ENCODE data around the gene SLC22A16.

DNA sequence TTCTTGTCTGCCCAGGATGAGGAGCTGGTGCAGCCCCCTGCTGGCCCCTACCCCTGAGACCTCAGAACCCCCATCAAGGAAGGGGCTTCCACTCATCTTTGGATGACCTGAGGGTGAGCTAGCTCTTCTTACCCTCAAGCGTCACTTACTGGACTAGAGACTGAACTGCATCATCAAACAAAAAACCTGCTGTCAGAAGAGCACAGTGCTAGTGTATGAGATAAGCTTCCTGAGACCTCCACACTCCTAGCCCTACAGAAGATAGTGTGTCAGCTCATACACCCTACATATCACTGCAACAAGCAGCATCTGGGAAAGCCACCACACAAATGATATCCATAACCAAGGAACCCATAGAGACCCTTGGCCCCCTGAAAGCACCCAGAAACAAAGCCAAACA is 15.0 kb downstream of the SLC22A16 start:
- TF ChIP-seq, protein P1, sequence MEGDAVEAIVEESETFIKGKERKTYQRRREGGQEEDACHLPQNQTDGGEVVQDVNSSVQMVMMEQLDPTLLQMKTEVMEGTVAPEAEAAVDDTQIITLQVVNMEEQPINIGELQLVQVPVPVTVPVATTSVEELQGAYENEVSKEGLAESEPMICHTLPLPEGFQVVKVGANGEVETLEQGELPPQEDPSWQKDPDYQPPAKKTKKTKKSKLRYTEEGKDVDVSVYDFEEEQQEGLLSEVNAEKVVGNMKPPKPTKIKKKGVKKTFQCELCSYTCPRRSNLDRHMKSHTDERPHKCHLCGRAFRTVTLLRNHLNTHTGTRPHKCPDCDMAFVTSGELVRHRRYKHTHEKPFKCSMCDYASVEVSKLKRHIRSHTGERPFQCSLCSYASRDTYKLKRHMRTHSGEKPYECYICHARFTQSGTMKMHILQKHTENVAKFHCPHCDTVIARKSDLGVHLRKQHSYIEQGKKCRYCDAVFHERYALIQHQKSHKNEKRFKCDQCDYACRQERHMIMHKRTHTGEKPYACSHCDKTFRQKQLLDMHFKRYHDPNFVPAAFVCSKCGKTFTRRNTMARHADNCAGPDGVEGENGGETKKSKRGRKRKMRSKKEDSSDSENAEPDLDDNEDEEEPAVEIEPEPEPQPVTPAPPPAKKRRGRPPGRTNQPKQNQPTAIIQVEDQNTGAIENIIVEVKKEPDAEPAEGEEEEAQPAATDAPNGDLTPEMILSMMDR (IDR thresholded peaks at IDR 0.05 in 8 of 11, conservative IDR thresholded peaks at IDR 0.05 in 3 of 11) = no peak
- no peak for TF ChIP-seq POLR2A (IDR thresholded peaks at IDR 0.05)
